ENCODE measurements around the gene ENTPD5. TPM values are rescaled to one million over a fixed set of nuclear protein-coding genes. Genes with fewer than 3 reads are reported as not detected.
"Not testable (repeated sequence)": the region's sequence is repeated elsewhere in the genome, so short reads cannot be mapped to it uniquely, and the experiment has no call there.

Gene ENTPD5
- total RNA-seq, 6 experiments from 2014 or later = 9.0 to 11.7 (median 9.7) TPM

- H3K36me3 Mint-ChIP-seq (ENCODE audit: low read depth) = no peaks in the 10 kb centered on the region; the same call in 1 of the 2 replicates
Measured at GRCh38 chr14:74008843-74009499, 10.1 kb downstream of the ENTPD5 start.

DNA sequence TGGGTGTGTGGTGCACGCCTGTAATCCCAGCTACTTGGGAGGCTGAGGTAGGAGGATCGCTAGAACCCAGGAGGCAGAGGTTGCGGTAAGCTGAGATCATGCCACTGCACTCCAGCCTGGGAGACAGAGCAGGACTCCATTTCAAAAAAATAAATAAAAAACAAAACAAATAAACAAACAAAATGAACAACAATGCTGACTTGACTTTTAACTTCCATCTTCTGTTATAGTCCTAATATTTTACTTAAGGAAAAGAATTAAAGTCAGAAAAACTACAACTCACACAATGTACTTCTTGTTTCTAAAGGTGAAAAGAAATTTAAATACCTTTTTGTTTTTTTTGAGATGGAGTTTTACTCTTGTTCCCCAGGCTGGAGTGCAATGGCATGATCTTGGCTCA lies 13.4 kb downstream of the ENTPD5 start:
- not testable (repeated sequence) for H3K27ac Mint-ChIP-seq; H3K9me3 Mint-ChIP-seq; H3K4me3 Mint-ChIP-seq; DNase-seq; H3K4me1 Mint-ChIP-seq (ENCODE audit: low read depth); H3K27me3 Mint-ChIP-seq (ENCODE audit: insufficient read depth); H3K36me3 Mint-ChIP-seq (ENCODE audit: low read depth)

More at GRCh38 chr14:74008843-74009499, 10.1 kb downstream of the ENTPD5 start:
- Mint-ChIP-seq H3K4me1 (ENCODE audit: low read depth) (no peaks in the 10 kb centered on the region), H3K27me3 (ENCODE audit: insufficient read depth) (peaks cover 3% of the 10 kb centered on the region; the same call in 1 of the 2 replicates), H3K27ac (no peak overlapping the region), H3K4me3 (no peak overlapping the region), H3K9me3 (no peaks in the 10 kb centered on the region)
- no peak for DNase-seq
- TF ChIP-seq, protein P1, sequence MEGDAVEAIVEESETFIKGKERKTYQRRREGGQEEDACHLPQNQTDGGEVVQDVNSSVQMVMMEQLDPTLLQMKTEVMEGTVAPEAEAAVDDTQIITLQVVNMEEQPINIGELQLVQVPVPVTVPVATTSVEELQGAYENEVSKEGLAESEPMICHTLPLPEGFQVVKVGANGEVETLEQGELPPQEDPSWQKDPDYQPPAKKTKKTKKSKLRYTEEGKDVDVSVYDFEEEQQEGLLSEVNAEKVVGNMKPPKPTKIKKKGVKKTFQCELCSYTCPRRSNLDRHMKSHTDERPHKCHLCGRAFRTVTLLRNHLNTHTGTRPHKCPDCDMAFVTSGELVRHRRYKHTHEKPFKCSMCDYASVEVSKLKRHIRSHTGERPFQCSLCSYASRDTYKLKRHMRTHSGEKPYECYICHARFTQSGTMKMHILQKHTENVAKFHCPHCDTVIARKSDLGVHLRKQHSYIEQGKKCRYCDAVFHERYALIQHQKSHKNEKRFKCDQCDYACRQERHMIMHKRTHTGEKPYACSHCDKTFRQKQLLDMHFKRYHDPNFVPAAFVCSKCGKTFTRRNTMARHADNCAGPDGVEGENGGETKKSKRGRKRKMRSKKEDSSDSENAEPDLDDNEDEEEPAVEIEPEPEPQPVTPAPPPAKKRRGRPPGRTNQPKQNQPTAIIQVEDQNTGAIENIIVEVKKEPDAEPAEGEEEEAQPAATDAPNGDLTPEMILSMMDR (IDR thresholded peaks at IDR 0.05) = no peak

- TF ChIP-seq, protein P1 (IDR thresholded peaks at IDR 0.05) = no peak
- peaks cover 1% of the 10 kb centered on the region; the same call in 1 of the 2 replicates for H3K27me3 Mint-ChIP-seq (ENCODE audit: insufficient read depth)
- no peaks in the 10 kb centered on the region for H3K36me3 Mint-ChIP-seq (ENCODE audit: low read depth)
- H3K9me3 Mint-ChIP-seq = no peaks in the 10 kb centered on the region
- H3K4me1 Mint-ChIP-seq (ENCODE audit: low read depth) = no peaks in the 10 kb centered on the region
- H3K4me3 Mint-ChIP-seq = no peak overlapping the region
- no peak overlapping the region for H3K27ac Mint-ChIP-seq
- DNase-seq = no peak
Measured at GRCh38 chr14:73998726-73999125, 20.4 kb downstream of the ENTPD5 start.

- no peaks in the 10 kb centered on the region for H3K36me3 Mint-ChIP-seq (ENCODE audit: low read depth)
- H3K4me1 Mint-ChIP-seq (ENCODE audit: low read depth) = no peaks in the 10 kb centered on the region
- TF ChIP-seq, protein P1 (IDR thresholded peaks at IDR 0.05) = no peak
- no peak overlapping the region for H3K27ac Mint-ChIP-seq
- no peak overlapping the region for H3K4me3 Mint-ChIP-seq
- peaks cover 1% of the 10 kb centered on the region; the same call in 1 of the 2 replicates for H3K27me3 Mint-ChIP-seq (ENCODE audit: insufficient read depth)
- DNase-seq = no peak
- no peaks in the 10 kb centered on the region for H3K9me3 Mint-ChIP-seq
Measured at GRCh38 chr14:73997944-73998447, 21.1 kb downstream of the ENTPD5 start.

- H3K27me3 Mint-ChIP-seq (ENCODE audit: insufficient read depth) = no peaks in the 10 kb centered on the region
- TF ChIP-seq, protein P1 (IDR thresholded peaks at IDR 0.05) = no peak
- H3K36me3 Mint-ChIP-seq (ENCODE audit: low read depth) = no peaks in the 10 kb centered on the region
- DNase-seq = no peak
- H3K4me1 Mint-ChIP-seq (ENCODE audit: low read depth) = no peaks in the 10 kb centered on the region
- no peaks in the 10 kb centered on the region for H3K9me3 Mint-ChIP-seq
- H3K4me3 Mint-ChIP-seq = no peak overlapping the region
- no peak overlapping the region for H3K27ac Mint-ChIP-seq
Measured at GRCh38 chr14:73997108-73997943, 21.8 kb downstream of the ENTPD5 start.

DNA sequence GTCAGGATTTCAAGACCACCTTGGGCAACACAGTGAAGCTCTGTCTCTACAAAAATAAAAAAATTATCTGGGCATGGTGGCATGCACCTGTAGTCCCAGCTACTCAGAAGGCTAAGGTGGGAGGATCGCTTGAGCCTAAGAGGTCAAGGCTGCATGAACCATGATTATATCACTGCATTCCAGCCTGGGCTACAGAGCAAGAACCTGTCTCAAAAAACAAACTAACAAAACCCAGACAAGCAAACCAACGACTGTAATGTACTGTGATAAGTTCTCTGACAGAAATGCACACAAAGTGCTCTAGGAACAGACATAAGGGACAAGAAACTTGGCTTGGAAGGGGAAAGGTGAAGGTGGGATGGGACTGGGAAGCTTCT lies 22.4 kb downstream of the ENTPD5 start:
- Mint-ChIP-seq H3K4me3 (no peak overlapping the region), H3K27ac (no peak overlapping the region), H3K9me3 (no peaks in the 10 kb centered on the region), H3K4me1 (ENCODE audit: low read depth) (no peaks in the 10 kb centered on the region), H3K36me3 (ENCODE audit: low read depth) (no peaks in the 10 kb centered on the region), H3K27me3 (ENCODE audit: insufficient read depth) (no peaks in the 10 kb centered on the region)
- DNase-seq = no peak
- TF ChIP-seq, protein P1 (IDR thresholded peaks at IDR 0.05) = no peak
